Activated naive CD4-positive, alpha-beta T cell treated with anti-CD3 and anti-CD28 coated beads, Interleukin-2, amount 50 U/mL, for 24 hours (primary cell): Measurements from ENCODE around the gene RTL1.

Experiments
- H3K27ac Mint-ChIP-seq: one replicate; pipeline ENCODE4 v1.8.0; 2021; ENCODE audit warnings: mild to moderate bottlenecking, mixed read lengths
- H3K27me3 Mint-ChIP-seq: one replicate; pipeline ENCODE4 v1.8.0; 2021; ENCODE audit warnings: mixed read lengths
- H3K36me3 Mint-ChIP-seq: one replicate; pipeline ENCODE4 v1.8.0; 2021; ENCODE audit warnings: mixed read lengths
- H3K4me1 Mint-ChIP-seq: one replicate; pipeline ENCODE4 v1.8.0; 2021; ENCODE audit warnings: mixed read lengths
- H3K4me3 Mint-ChIP-seq: one replicate; pipeline ENCODE4 v1.8.0; 2021; ENCODE audit warnings: mild to moderate bottlenecking, mixed read lengths
- H3K9me3 Mint-ChIP-seq: one replicate; pipeline ENCODE4 v1.8.0; 2021; ENCODE audit warnings: mixed read lengths

The RTL1 gene

DNA sequence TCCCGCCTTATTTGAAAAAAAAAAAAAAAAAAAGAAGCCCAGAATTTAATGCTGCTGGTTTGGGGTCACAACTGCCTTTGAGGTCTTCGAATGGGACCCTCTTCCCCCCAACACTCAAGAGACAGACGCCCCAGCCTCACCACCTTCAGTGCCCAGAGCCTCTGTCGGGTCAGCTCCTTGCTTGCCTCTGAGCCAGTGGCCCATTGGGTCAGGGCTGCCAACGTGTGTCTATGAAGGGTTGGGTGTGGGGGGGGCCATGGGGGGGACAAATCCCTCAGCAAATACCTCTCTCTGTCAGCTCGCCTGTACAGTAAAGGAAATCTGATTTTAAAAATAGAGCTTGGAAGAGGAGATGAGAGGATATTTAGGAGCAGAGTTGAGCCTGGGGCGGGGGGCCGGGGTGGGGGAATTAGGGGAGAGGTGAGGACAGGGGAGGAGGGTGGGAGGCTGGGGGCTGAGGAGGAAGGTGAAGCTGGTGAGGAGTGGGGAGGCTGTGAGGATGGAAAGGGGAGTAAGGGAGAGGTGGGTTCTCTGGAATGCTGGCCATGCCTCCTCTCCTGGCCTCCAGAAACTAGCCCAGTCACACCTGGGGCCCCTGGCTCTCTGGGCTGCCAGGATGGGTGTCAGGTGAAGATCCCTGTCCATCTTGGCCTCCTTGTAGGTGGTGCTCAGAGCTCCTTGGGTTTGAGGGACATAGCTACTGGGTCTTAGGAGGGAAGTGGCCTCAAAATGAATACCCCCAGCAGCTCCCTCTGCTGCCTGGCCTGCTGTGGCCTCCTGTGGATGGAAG lies 13.3 kb downstream of the RTL1 start:
- Mint-ChIP-seq H3K27me3 (peaks cover 7% of the 10 kb centered on the region), H3K9me3 (no peaks in the 10 kb centered on the region), H3K4me3 (no peak overlapping the region), H3K36me3 (no peaks in the 10 kb centered on the region), H3K4me1 (no peaks in the 10 kb centered on the region), H3K27ac (no peak overlapping the region)

DNA sequence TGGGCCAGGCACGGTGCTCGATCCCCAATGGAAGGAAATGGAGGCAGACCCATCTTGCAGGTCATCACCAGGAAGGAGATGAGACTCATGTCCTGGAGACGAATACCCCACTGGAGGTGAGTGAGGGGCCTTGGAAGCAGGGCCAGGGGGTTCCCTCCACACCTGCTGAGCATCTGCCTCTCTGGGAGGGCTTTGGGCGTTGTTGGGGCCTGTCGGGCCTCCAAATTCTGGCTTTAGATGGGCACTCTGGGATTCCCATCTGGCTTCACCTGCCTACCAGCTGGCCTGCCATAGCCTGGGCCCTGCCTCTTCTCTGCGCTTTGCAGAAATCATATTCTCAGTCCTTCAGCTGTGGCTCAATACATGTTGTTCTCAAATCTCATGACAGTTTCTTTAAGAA lies 13.9 kb downstream of the RTL1 start:
- no peak overlapping the region for H3K27ac Mint-ChIP-seq

DNA sequence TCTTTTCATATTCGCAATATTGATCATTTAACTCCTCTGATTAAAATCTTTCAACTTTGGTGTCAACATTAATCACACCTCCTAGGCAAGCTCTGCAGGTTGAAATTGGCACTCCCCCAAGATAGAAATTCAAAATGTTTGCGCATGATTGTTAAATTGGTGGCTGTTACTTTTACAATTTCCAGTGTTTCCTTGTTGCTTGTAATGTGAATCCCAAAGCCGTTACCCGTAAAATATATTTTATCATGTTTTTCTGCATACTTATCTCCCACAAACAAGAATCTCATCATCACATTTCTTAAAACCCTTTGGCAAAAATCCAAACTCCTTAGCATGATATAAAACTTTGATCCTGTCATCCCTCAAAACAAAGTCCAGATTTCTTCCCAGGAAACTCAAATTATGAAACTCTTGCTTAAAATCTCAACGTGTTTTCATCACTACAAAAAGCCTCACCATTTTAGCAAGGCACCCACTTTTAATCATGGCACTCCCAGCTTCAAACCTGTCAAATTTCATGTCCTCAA lies 14.7 kb downstream of the RTL1 start:
- H3K36me3 Mint-ChIP-seq = no peaks in the 10 kb centered on the region
- no peak overlapping the region for H3K4me3 Mint-ChIP-seq
- peaks cover 3% of the 10 kb centered on the region for H3K27me3 Mint-ChIP-seq
- no peaks in the 10 kb centered on the region for H3K9me3 Mint-ChIP-seq
- H3K4me1 Mint-ChIP-seq = no peaks in the 10 kb centered on the region
- H3K27ac Mint-ChIP-seq = no peak overlapping the region

More for the DNA sequence above, 13.9 kb downstream of the RTL1 start:
- Mint-ChIP-seq H3K4me3 (no peak overlapping the region), H3K27me3 (peaks cover 3% of the 10 kb centered on the region), H3K9me3 (no peaks in the 10 kb centered on the region), H3K4me1 (no peaks in the 10 kb centered on the region), H3K36me3 (no peaks in the 10 kb centered on the region)

DNA sequence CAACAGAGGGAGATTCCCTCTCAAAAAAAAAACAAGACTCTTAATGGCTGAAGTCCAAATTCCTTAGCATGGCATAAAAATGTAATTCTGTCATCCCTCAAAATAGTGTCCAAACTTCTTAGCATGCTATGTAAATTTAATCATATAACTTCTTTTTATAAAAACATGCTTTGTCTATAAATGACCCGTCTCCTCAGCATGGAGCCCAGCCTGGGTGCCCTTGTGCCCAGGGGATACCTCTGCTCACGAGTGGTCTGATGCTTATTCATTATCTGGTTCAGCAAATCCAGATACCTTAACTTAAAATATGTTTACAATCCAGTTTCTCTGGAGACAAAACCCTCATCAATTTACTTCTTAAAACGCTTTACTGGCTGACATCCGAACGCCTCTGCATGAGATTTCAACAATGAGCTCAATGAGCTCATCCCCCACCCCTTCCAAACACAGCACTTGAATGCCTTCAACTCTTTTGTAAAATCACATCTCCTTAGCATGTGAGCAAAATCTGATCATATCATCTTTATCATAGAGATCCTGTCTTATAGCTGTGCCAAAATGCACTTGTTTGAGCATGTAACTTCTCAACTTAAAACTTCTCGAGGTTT lies 15.7 kb downstream of the RTL1 start:
- Mint-ChIP-seq H3K9me3 (no peaks in the 10 kb centered on the region), H3K36me3 (no peaks in the 10 kb centered on the region), H3K27ac (no peak overlapping the region), H3K27me3 (peaks cover 3% of the 10 kb centered on the region), H3K4me3 (no peak overlapping the region), H3K4me1 (no peaks in the 10 kb centered on the region)

DNA sequence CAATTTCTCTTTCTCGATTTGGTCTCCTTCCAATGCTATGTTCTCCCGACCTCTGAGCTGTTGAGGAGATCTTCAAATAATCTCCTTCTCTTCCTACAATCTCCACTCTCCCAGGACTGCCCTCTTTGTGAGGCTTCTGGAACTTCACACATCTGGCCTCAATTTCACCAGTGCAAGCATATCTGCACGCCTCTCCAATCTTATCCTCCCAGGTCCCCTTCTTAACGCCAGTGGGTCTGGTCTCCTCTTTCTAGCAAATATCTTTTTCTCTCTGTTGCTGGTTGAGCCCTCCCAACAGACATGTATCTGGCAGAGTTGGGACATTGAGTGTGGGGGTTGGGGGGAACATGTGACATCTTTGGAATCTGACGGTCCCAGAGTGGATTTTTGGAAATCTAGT lies 17.9 kb downstream of the RTL1 start:
- Mint-ChIP-seq H3K4me1 (no peaks in the 10 kb centered on the region), H3K27ac (no peak overlapping the region), H3K36me3 (no peaks in the 10 kb centered on the region), H3K9me3 (no peaks in the 10 kb centered on the region), H3K27me3 (peaks cover 3% of the 10 kb centered on the region), H3K4me3 (no peak overlapping the region)

DNA sequence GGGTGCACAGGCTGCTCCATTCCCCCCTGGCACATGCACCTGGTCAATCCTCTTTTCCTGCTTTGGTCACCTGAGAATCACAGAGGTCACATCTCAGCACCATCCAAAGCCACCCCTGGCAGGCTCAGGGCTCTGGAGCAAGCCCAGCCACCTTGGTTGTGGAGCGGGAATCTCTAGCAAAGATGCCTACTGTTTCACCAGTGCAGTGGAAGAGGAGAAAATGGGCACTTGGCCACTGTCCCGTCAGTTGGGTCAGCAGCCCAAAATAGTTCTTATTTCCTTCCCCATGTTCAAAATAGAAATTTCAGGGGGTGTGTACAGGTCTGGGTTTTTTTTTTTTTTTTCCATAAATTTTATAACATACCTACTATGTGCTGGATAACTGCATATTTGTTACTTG lies 18.3 kb downstream of the RTL1 start:
- Mint-ChIP-seq H3K4me3 (no peak overlapping the region), H3K27ac (no peak overlapping the region), H3K9me3 (no peaks in the 10 kb centered on the region), H3K36me3 (no peaks in the 10 kb centered on the region), H3K27me3 (peaks cover 3% of the 10 kb centered on the region), H3K4me1 (no peaks in the 10 kb centered on the region)

DNA sequence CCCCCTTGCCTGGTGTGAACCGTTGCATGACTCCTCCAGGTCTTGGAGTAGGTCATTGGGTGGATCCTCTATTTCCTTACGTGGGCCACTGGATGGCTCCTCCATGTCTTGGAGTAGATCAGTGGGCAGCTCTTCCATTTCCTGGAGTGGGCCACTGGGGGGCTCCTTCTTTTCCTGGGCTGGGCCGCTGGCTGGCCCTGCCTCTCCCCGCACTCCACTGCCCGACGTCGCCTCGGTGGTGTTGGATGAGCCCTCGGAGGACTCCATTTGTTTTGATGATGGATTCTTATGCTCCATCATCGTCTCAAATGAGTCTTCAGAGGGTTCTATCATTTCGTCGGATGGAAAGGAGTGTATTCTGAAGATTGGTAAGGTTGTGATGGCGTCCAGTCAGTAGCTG lies 19.1 kb downstream of the RTL1 start:
- Mint-ChIP-seq H3K27ac (no peak overlapping the region), H3K27me3 (peaks cover 2% of the 10 kb centered on the region), H3K4me3 (no peak overlapping the region), H3K4me1 (no peaks in the 10 kb centered on the region), H3K9me3 (no peaks in the 10 kb centered on the region), H3K36me3 (no peaks in the 10 kb centered on the region)

DNA sequence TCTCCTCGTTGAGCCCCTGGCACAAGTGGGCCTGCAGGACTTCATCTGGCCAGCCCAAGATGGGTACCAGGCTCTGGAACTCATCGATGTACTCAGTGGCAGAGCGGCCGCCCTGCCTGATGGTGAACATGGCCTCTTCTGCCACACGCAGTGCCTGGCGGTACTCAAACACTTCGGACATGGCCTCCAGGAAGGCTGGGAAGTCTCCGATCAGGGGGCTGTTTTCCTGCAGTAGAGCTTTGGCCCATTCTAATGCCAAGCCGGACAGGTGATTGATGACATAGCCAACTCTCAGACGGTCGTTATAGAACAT lies 19.8 kb downstream of the RTL1 start:
- no peak overlapping the region for H3K27ac Mint-ChIP-seq
- no peaks in the 10 kb centered on the region for H3K27me3 Mint-ChIP-seq
- H3K36me3 Mint-ChIP-seq = no peaks in the 10 kb centered on the region
- no peak overlapping the region for H3K4me3 Mint-ChIP-seq
- H3K9me3 Mint-ChIP-seq = no peaks in the 10 kb centered on the region
- H3K4me1 Mint-ChIP-seq = no peaks in the 10 kb centered on the region

DNA sequence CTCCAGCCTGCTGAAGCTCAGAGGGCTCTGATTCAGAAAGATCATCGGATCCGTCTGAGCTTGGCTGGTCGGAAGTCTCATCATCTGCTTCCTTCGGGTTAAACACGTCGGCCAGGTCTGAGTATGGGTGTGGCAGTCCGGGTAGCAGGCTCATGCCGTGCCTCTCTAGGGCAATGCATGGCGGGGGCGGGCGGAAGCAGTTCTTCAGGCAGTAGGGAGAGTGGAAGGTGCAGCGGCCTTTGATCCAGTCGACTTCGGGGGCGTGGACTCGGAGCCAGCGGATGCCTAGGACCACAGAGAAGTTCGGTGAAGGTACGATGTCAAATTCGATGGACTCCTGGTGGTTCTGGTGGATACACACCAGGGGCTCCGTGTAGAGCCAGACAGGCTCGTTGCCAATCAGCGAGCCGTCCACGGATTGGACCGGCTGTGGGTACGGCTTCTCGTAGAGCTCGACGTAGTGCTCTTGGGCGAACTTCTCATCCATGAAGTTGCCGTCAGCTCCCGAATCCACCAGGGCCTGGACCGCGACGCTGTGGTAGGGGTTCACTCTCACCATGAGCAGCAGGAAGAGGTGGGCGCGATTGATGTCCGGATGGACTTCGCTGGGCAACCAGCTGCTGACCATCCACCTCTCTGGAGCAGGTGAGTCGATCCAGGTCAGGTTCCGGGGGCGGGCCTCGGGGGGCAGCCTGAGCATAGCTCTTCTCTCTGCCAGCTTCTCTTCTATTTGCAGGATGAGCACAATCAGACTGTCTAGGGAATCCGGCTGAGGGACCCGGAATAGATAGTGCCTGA lies 20.3 kb downstream of the RTL1 start:
- H3K27me3 Mint-ChIP-seq = no peaks in the 10 kb centered on the region
- H3K9me3 Mint-ChIP-seq = no peaks in the 10 kb centered on the region
- no peak overlapping the region for H3K27ac Mint-ChIP-seq
- no peaks in the 10 kb centered on the region for H3K36me3 Mint-ChIP-seq
- H3K4me1 Mint-ChIP-seq = no peaks in the 10 kb centered on the region
- H3K4me3 Mint-ChIP-seq = no peak overlapping the region

DNA sequence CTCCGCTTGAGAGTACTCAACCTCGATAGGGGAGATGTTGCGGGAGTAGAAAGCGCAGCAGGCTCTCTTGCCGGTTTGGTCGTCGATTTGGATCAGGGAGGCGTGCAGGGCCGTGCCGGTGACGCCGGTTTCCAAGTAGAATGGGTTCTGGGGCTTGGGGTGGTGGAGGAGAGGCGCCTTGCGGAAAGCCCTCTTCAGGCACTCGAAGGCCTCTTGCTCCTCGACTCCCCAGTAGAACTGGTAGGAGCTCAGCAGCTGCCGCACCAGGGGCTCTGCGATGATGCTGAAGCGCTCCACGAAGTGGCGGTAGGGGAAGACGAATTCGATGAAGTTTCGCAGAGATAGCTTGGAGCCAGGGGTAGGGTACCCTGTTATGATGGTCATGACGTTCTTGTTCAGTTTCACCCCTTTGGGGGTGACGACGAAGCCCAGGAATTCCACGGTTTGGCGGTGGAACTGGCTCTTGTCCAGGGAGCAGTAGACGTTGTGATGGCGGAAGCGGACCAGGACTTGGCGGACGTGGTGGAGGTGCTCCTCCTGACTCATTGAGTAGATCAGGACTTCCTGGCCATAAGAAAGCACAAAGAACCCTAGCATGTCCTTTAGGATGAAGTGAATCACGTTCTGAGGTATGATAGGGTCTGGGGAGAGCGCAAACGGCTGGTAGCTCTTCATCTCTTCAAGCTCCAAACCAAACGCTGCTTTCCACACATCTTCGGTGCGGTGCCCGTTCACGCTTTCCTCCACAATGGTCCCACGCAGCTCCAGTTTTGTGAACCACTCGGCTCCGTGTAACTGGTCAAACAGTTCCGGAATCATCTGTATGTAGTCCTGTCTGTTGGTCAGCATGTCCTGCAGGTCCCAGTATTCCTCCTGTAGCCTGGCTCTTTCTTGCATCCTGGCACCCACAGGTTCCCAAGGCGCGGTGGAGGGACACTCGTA lies 21.2 kb downstream of the RTL1 start:
- no peaks in the 10 kb centered on the region for H3K4me1 Mint-ChIP-seq
- H3K36me3 Mint-ChIP-seq = no peaks in the 10 kb centered on the region
- H3K27ac Mint-ChIP-seq = no peak overlapping the region
- no peaks in the 10 kb centered on the region for H3K9me3 Mint-ChIP-seq
- no peak overlapping the region for H3K4me3 Mint-ChIP-seq
- H3K27me3 Mint-ChIP-seq = no peaks in the 10 kb centered on the region

DNA sequence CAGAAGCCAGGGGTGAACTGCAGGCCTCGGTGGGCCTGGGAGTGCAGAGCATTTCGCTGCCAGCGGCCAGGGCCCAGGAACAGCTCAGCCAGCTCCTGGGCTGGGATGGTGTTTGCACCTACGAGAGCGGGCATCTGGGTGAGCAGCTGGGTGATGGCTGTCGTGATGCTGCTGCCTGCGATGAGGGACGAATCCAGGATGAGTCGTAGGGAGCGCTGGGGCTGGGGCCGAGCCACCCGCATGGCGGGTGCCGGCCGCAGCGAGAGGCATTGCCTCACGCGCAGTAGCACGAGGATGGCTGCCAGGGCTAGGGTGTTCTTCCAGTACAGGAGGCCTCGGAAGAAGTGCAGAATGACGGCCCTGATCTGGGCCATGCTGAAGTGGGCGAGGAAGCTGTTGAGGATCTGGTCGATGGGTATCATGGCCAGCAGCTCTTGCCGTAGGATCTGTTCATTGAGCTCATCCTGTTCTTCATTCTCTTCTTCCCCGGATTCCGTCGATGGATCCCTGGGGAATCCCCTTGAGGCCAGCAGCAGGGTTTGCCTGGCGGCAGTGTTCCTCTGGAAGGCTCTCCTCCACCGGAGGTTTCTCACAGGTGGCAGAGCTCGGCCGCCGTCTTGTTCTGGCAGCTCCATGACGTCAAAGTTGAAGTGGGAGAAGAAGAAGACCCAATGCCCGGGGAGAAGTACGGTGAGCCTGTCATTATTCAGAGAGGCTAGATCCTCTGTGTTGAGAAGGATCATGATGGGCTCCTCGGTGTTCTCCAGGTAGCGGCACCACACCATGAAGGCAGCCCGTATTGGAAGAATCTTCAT lies 22.1 kb downstream of the RTL1 start:
- Mint-ChIP-seq H3K4me3 (no peak overlapping the region), H3K27ac (no peak overlapping the region), H3K36me3 (no peaks in the 10 kb centered on the region), H3K4me1 (no peaks in the 10 kb centered on the region), H3K9me3 (no peaks in the 10 kb centered on the region), H3K27me3 (no peaks in the 10 kb centered on the region)

DNA sequence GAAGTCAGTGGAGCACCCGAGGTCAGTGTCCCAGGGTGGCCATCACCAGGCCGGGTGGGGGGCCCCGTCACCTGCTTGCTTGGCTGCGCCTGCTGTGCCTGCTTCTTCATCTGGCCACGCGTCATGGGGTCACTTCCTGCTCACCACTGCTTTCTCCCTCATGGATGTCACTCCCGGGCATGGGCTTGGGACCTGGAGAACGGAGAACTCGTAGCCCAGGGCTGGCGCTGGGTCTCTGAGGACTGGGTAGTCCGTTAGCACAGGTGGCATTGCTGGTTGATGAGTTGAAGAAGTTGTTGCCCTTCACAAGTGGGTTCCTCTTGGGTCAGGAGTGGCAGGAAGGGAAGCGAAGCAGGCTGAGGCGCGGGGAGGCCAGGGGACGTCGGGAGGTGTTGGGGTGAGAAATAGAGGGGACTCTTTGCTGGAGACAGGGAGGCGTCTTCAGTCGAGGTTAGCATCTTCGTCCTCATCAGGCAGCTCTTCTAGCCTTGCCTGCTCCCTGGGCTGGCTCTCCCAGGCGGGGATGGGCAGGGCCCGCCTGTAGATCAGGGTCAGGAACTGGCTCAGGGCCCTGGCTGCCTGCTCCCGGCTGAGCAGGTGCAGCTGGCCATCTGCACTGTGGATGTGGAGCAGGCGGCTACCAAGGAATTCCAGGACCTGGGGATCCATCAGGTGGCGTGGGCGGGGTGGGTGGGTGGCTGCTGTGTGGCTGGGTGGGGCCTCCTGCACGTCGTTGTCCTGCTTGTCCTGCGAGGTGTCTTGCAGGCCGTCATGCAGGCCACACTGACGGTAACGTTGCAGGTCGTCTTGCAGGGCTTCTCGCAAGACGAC lies 23.0 kb downstream of the RTL1 start:
- Mint-ChIP-seq H3K27ac (no peak overlapping the region), H3K4me3 (no peak overlapping the region)

DNA sequence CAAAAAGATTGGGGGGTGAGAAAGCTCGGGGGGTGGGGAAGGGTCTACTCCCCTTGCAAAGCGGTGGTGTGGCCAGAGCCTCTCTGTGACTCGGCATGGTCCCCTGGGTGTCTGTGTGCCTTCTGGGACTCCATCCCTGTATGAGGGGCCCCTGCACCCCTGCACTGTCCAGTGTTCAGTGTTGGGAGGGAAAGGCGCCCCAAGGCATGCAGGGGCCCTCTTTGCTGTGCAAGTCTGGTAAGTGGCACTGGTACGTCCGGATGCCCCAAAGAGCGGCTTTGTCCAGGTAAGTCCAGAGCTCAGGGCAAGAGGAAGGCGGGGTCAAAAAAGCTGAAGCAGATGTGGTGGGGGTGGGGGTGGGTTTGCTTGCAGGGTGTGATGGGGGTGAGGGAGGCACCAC lies 23.7 kb downstream of the RTL1 start:
- Mint-ChIP-seq H3K36me3 (no peaks in the 10 kb centered on the region), H3K9me3 (no peaks in the 10 kb centered on the region), H3K4me1 (no peaks in the 10 kb centered on the region), H3K4me3 (no peak overlapping the region), H3K27ac (no peak overlapping the region), H3K27me3 (no peaks in the 10 kb centered on the region)

More for the DNA sequence above, 23.0 kb downstream of the RTL1 start:
- no peaks in the 10 kb centered on the region for H3K36me3 Mint-ChIP-seq
- H3K27me3 Mint-ChIP-seq = no peaks in the 10 kb centered on the region
- H3K9me3 Mint-ChIP-seq = no peaks in the 10 kb centered on the region
- H3K4me1 Mint-ChIP-seq = no peaks in the 10 kb centered on the region

DNA sequence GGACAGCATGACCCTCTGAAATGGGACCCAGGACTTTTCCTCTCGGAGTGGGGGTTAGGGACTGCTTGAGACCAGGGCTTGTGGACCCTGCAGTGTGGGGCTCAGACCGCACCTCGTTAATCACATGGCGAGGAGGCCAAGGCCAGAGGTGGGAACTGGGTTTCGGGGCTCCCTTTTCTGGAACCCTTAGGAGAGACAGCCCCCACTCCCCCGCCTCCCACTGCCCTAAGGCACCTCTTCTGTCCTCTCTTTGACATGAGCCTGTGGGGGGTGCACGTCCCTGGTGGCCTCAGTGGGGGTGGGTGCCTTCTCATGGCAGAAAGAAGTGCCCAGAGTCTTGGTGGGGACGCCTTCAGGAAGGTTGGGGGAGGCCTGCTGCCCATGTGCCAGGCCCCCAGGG lies 24.3 kb downstream of the RTL1 start:
- Mint-ChIP-seq H3K4me1 (no peaks in the 10 kb centered on the region), H3K27ac (no peak overlapping the region), H3K27me3 (no peaks in the 10 kb centered on the region), H3K36me3 (no peaks in the 10 kb centered on the region), H3K9me3 (no peaks in the 10 kb centered on the region), H3K4me3 (no peak overlapping the region)
